ENCODE results near the gene PPFIA4.

GRCh38 chr1:203091199-203091477 lies 64.8 kb downstream of the PPFIA4 start:
- no peak for TF ChIP-seq CREB1 (CRISPR knock-in tag; IDR thresholded peaks at IDR 0.05)
- no peak for TF ChIP-seq MXD4 (CRISPR knock-in tag; IDR thresholded peaks at IDR 0.05; ENCODE audit: borderline replicate concordance)
- no peak for TF ChIP-seq CTCF (IDR thresholded peaks at IDR 0.05)
- no peak for TF ChIP-seq ERG (CRISPR knock-in tag; IDR thresholded peaks at IDR 0.05)
- no peak for TF ChIP-seq ZNF232 (CRISPR knock-in tag; IDR thresholded peaks at IDR 0.05)
- TF ChIP-seq ETV6 (CRISPR knock-in tag; IDR thresholded peaks at IDR 0.05) = no peak
- TF ChIP-seq NR1H2 (CRISPR knock-in tag; IDR thresholded peaks at IDR 0.05) = no peak
- TF ChIP-seq ATF3 (CRISPR knock-in tag; conservative IDR thresholded peaks at IDR 0.05) = no peak
